ENCODE results near the gene P4HA1. TPM values are rescaled to one million over a fixed set of nuclear protein-coding genes. Genes with fewer than 3 reads are reported as not detected.

P4HA1 gene
- total RNA-seq, 1 experiment from 2014 or later: 20.9 TPM

GRCh38 chr10:73054286-73054685 is 42.4 kb downstream of the P4HA1 start:
- H3K27me3 Mint-ChIP-seq (ENCODE audit: unreplicated experiment): no peaks in the 10 kb centered on the region
- CTCF ChIA-PET: no interaction called here
- H3K4me3 Mint-ChIP-seq (ENCODE audit: low read depth, unreplicated experiment): no peak overlapping the region
- H3K4me1 Mint-ChIP-seq (ENCODE audit: low read depth, unreplicated experiment): no peaks in the 10 kb centered on the region
- H3K9me3 Mint-ChIP-seq (ENCODE audit: low read depth, unreplicated experiment): no peaks in the 10 kb centered on the region
- H3K27ac Mint-ChIP-seq (ENCODE audit: unreplicated experiment): no peak overlapping the region
- BruUV-seq (replicated peaks): no TSS peak
- DNase-seq: no peak
- intact Hi-C loops (cut with micrococcal nuclease; ENCODE audit: unreplicated experiment): no loop called here
- H3K36me3 Mint-ChIP-seq (ENCODE audit: insufficient read depth, unreplicated experiment): peaks cover 8% of the 10 kb centered on the region
- TF ChIP-seq CTCF (IDR thresholded peaks at IDR 0.05; ENCODE audit: unreplicated experiment): no peak

GRCh38 chr10:73053275-73053674 is 43.4 kb downstream of the P4HA1 start:
- peaks cover 8% of the 10 kb centered on the region for H3K36me3 Mint-ChIP-seq (ENCODE audit: insufficient read depth, unreplicated experiment)
- no peak for TF ChIP-seq CTCF (IDR thresholded peaks at IDR 0.05; ENCODE audit: unreplicated experiment)
- CTCF ChIA-PET: no interaction called here
- H3K27me3 Mint-ChIP-seq (ENCODE audit: unreplicated experiment): no peaks in the 10 kb centered on the region
- H3K4me1 Mint-ChIP-seq (ENCODE audit: low read depth, unreplicated experiment): no peaks in the 10 kb centered on the region
- DNase-seq: no peak
- H3K9me3 Mint-ChIP-seq (ENCODE audit: low read depth, unreplicated experiment): no peaks in the 10 kb centered on the region
- H3K4me3 Mint-ChIP-seq (ENCODE audit: low read depth, unreplicated experiment): no peak overlapping the region
- H3K27ac Mint-ChIP-seq (ENCODE audit: unreplicated experiment): no peak overlapping the region
- intact Hi-C loops (cut with micrococcal nuclease; ENCODE audit: unreplicated experiment): no loop called here
- BruUV-seq (replicated peaks): no TSS peak

- TF ChIP-seq CTCF (IDR thresholded peaks at IDR 0.05; ENCODE audit: unreplicated experiment): no peak
- CTCF ChIA-PET: interaction anchor here (0.6 kb wide), 2 partner anchors 358 to 596 kb away, joined by 3 read pairs; no protein-coding TSS in a partner anchor
- no TSS peak for BruUV-seq (replicated peaks)
- no peak overlapping the region for H3K4me3 Mint-ChIP-seq (ENCODE audit: low read depth, unreplicated experiment)
- H3K9me3 Mint-ChIP-seq (ENCODE audit: low read depth, unreplicated experiment): no peaks in the 10 kb centered on the region
- intact Hi-C loops (cut with micrococcal nuclease; ENCODE audit: unreplicated experiment): no loop called here
- H3K27me3 Mint-ChIP-seq (ENCODE audit: unreplicated experiment): no peaks in the 10 kb centered on the region
- H3K36me3 Mint-ChIP-seq (ENCODE audit: insufficient read depth, unreplicated experiment): no peaks in the 10 kb centered on the region
- H3K4me1 Mint-ChIP-seq (ENCODE audit: low read depth, unreplicated experiment): peaks cover 10% of the 10 kb centered on the region
- DNase-seq: no peak
- no peak overlapping the region for H3K27ac Mint-ChIP-seq (ENCODE audit: unreplicated experiment)
These were observed 52.0 kb downstream of the P4HA1 start for GRCh38 chr10:73044378-73045285.

- no peak for TF ChIP-seq CTCF (IDR thresholded peaks at IDR 0.05; ENCODE audit: unreplicated experiment)
- H3K27ac Mint-ChIP-seq (ENCODE audit: unreplicated experiment): no peak overlapping the region
- no peak for DNase-seq
- CTCF ChIA-PET: interaction anchor here (0.6 kb wide), 1 partner anchor 357 kb away, joined by 3 read pairs; no protein-coding TSS in a partner anchor
- no peak overlapping the region for H3K4me3 Mint-ChIP-seq (ENCODE audit: low read depth, unreplicated experiment)
- peaks cover 10% of the 10 kb centered on the region for H3K4me1 Mint-ChIP-seq (ENCODE audit: low read depth, unreplicated experiment)
- no peaks in the 10 kb centered on the region for H3K36me3 Mint-ChIP-seq (ENCODE audit: insufficient read depth, unreplicated experiment)
- intact Hi-C loops (cut with micrococcal nuclease; ENCODE audit: unreplicated experiment): no loop called here
- H3K27me3 Mint-ChIP-seq (ENCODE audit: unreplicated experiment): no peaks in the 10 kb centered on the region
- H3K9me3 Mint-ChIP-seq (ENCODE audit: low read depth, unreplicated experiment): no peaks in the 10 kb centered on the region
- BruUV-seq (replicated peaks): no TSS peak
These were observed 52.8 kb downstream of the P4HA1 start for GRCh38 chr10:73043766-73044377.

All from Calu3 (cell line).